T1000 (cell line): ENCODE results near the gene RAD23A.
"Not testable (repeated sequence)": the region's sequence is repeated elsewhere in the genome, so short reads cannot be mapped to it uniquely, and the experiment has no call there.

Experiments
- DNase-seq: peaks from one replicate; lab custom pipeline; 2025; ENCODE audit warnings: mixed read lengths; lab: John Stamatoyannopoulos, UW

RAD23A gene

DNA sequence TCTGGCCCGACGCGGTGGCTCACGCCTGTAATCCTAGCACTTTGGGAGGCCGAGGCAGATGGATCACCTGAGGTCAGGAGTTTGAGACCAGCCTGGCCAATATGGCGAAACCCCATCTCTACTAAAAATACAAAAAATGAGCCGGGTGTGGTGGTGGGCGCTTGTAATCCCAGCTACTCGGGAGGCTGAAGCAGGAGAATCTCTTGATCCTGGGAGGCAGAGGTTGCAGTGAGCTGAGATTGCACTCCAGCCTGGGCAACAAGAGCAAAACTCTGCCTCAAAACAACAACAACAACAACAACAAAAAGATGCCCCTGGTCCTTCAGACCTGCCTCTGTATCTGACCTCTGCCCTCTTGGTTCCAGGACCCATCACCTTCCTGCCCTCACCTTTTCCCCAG lies 9.9 kb downstream of the RAD23A start:
- DNase-seq, result not testable (repeated sequence)

DNA sequence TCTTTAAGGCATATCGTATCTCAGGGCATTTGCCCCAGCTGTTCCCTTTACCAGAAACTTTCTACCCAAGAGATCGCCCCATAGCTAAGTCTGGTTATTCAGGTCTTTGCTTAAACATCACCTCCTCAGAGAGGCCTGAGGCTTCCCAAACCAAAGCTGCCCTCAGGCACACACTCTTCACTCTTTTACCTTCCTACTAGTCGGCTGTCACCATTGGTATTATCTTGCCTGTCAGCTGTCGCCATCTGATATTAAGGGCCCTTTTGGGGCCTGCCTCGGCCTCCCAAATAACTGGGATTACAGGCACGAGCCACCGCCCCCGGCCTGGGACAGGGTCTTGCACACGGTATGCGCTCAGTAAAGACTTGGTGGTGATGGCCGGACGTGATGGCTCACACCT lies 10.3 kb downstream of the RAD23A start:
- DNase-seq, result no peak

DNA sequence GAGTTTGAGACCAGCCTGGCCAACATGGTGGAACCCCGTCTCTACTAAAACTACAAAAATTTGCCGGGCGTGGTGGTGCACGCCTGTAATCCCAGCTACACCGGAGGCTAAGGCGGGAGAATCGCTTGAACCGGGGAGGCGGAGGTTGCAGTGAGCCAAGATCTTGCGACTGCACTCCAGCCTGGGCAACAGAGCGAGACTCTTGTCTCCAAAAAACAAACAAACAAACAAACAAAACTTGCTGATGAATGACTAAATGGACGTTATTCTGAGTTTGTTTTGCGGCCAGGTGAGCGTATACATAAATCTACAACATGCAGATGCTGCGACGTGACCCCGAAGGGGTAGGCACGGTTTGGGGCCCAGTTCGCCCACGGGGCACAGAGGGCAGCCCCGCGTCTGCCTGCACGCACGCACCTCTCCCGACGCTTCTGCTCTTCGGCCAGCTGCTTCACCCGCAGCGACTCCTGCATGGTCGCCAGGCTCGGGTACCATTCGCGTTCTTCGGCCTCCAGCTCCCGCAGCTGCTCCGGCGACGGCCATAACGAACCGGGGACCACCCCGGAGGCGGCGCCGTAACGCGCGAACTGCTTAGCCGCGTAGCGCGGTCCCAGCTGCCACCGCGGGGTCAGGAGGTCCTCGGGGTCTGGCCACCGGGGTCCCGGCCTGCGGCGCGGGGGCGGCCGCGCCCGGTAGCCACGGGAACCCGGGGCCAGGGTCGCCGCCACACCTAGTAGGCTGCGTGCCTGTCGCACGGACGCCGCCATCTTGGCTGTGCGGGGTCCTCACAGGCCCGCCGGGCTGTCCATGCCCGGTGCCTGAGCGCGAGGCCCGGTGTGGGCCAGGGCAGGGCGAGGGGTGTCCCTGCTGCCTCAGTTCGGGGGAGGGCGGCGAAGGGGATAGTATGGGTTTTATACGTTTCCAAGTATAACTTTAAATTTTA lies 11.1 kb downstream of the RAD23A start, which contains the start of gene GADD45GIP1:
Gene GADD45GIP1 (minus strand): TSS at position 778 of the 943 bp plus-strand sequence. CDS start 11 bp downstream, at position 767.
- DNase-seq, result peak; percentile 64

DNA sequence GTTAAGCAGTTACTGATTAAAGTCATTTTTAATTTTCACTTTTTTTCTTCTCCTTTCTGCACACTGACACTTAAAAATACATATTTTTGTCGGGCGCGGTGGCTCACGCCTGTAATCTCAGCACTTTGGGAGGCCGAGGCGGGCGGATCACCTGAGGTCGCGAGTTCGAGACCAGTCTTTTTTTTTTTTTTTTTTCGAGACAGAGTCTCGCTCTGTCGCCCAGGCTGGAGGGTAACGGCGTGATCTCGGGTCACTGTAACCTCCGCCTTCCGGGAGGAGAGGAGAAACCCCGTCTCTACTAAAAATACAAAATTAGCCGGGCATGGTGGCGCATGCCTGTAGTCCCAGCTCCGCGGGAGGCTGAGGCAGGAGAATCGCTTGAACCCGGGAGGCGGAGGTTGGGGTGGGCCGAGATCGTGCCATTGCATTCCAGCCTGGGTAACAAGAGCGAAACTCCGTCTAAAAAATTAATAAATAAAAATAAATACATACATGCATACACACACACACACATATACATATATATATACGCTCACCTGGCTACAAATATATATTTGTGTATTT lies 11.8 kb downstream of the RAD23A start:
- not testable (repeated sequence) for DNase-seq

DNA sequence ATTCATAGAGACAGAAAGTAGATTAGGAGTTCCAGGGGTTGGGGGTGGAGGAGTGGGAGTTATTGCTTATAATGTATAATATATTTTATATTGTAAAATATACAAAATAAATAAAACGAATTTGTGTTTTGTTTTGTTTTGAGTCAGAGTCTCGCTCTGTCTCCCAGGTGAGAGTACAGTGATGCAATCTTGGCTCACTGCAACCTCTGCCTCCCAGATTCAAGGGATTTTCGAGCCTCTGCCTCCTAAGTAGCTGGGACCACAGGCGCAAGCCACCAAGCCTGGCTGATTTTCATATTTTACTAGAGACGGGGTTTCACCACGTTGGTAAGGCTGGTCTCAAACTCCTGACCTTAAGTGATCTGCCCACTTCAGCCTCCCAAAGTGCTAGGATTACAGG lies 13.8 kb downstream of the RAD23A start:
- no peak for DNase-seq

DNA sequence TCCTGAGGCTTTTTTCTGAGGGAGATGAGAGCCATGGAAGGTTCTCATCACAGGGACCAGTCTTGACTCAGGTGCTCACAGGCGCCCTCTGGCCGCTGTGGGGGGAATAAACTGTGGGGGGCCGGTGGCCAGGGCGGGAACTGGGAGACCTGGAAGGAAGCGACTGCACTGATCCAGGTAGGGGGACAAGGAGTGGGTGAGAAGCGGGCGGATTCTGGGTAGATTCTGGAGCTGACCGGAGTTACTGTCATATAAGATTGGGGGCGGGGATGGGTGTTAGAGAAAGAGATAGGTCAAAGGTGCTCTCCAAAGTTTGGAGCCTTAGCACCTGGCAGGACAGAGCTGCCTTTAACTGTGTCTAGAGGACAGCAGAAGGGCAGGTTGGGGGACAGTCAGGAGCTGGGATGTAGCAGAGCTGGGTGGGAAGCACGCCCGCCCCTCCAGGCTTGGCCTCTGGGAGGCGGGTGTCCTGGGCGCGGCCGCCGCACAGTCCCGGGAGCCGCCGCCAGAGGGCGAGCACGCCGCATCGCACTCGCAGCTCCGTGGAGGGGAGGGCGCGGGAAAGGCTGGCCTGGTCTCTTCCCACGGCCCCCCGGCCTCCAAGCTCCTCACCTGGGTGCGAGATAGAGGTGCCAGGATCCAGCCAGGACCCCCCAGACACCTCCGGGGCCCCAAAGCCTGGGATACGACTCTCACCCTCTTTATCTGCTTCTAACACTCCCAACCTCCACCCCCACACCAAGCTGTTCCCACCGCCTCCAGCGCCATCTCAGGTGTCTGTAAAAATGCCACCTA lies 19.6 kb downstream of the RAD23A start:
- peak; percentile 67 for DNase-seq

DNA sequence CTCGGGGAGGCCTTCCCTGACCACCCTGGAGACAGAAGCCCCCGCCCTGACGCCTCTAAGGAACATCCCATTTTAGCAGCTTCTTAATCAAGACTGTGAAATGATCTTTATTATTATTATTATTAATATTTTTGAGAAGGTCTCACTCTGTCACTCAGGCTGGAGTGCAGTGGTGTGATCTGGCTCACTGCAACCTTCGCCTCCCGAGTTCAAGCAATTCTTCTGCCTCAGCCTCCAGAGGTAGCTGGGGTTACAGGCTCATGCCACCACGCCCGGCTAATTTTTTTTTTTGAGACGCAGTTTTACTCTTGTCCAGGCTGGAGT lies 20.1 kb downstream of the RAD23A start:
- no peak for DNase-seq

DNA sequence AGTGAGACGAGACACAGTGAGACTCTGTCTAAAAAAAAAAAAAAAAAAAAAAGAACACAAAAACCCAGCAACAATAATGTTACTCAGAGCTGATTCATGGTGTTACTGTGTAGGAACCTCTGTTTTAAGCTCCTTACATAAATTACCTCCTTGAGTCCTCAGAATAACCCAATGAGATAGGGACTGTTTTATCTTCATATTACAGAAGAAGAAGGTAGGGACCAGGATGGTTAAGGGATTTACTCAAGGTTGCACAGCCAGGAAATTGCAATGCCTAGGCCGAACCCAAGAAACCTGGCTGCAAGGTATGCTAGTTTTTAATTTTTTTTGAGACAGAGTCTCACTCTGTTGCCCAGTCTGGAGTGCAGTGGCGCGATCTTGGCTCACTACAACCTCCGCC lies 22.2 kb downstream of the RAD23A start:
- DNase-seq, result no peak

DNA sequence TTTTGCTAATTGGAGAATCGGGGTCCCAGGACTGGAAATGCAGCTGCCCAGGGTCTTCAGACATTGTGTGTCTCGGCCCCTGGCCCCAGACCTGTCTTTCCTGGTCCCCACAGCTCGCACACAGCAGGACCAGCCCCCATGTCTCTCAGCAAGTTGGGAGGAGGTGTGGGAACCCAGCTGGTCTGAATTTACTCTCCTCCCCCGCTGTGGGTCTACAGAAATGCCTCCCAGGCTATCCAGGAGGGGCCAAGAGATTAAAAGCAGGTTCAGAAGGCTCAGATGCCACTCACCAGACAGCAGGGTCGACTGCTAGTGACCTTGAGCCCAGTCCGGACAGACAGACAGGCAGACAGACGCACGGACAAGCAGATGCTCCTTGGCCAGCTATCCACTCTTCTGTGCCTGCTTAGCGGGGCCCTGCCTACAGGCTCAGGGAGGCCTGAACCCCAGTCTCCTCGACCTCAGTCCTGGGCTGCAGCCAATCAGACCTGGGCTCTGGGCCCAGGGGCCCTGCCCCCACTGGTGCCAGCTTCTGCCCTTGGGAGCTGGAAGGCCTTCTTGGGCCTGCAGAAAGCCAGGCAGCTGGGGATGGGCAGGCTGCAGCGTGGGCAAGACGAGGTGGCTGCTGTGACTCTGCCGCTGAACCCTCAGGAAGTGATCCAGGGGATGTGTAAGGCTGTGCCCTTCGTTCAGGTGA lies 23.8 kb downstream of the RAD23A start, which contains the start of gene DAND5:
Gene DAND5 (plus strand): TSS at position 285 of the 697 bp plus-strand sequence. CDS start 85 bp downstream, at position 370.
- no peak for DNase-seq

DNA sequence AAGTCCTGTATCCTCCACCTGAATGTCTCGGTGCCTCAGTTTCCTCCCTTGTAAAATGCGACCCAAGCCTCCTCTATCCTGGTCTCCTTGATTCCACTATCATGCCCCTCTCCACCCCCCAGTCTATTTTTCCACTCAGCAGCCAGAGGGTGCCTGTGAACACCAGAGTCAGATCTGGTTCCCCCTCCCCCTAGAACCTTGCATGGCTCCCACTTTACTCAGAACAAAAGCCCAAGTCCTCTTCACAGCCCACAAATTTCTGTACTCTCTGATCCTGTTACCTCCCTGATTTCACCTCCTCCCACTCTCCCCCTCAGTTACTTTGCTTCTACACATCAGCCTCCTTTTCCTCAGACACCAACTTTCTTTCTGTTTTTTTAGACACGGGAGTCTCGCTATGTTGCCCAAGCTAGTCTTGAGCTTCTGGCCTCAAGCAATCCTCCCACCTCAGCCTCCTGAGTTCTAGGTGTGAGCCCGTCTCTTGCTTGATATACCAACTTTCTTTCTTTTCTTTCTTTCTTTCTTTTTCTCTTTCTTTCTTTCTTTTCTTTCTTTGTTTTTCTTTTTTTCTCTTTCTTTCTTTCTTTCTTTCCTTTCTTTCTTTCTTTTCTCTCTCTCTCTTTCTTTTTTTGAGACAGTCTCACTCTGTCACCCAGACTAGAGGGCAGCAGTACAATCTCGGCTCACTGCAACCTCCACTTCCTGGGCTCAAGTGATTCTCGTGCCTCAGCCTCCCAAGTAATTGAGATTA lies 24.6 kb downstream of the RAD23A start:
- no peak for DNase-seq

DNA sequence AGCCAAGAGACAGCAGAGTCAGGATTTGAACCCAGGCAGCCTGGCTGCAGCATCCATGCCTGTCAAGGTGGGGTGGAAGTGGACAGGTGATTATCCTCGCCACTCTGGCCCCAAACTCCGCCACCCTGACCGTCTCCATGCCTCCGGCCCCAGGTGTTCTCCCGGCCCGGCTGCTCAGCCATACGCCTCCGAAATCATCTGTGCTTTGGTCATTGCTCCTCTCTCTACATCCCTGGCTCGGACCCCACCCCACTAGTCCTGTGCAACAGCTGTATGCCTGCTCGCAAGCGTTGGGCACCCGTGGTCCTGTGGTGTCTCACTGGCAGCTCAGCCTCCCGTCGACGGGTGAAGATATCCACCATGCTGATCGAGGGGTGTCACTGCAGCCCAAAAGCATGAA lies 27.6 kb downstream of the RAD23A start:
- no peak for DNase-seq

DNA sequence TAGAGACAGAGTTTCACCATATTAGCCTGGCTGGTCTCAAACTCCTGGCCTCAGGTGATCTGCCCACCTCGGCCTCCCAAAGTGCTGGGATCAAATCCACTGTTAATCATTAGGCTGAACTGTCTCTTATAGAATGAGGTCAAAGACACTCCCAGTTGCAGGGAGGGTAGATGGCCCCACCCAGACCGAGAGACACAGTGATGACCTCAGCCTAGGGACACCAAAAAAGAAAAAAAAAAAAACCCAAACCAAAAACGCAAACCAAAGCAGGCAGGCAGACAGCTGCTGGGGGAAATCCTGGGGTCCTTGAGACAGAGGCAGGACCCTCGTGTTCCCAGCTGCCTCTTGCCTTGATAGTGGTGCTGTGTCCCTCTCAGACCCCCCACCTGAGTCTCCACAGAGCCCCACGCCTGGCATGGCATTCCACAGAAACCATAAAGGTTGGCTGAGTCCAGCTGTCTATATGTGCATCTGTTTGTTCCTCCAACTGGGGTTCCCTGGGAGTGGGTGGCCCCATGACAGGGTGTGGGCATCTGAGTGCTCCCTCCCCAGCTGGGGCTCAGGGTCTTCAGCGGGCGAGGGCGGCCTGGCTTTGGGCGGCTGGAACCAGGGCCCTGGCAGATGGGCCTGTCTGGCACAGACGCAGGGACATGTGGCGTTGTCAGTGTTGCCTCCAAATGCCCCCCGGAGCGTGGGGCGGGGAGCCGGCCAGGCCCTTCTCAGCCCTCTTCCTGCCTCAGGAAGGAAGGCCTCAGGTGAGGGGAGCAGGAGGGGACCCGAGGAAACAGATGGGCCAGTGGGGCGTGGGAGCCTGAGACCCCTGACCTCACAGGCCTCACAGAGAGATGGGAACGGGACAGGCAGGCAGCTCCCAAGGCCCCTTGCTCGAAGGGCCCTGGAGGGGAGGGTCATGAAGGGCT lies 28.9 kb downstream of the RAD23A start:
- no peak for DNase-seq

DNA sequence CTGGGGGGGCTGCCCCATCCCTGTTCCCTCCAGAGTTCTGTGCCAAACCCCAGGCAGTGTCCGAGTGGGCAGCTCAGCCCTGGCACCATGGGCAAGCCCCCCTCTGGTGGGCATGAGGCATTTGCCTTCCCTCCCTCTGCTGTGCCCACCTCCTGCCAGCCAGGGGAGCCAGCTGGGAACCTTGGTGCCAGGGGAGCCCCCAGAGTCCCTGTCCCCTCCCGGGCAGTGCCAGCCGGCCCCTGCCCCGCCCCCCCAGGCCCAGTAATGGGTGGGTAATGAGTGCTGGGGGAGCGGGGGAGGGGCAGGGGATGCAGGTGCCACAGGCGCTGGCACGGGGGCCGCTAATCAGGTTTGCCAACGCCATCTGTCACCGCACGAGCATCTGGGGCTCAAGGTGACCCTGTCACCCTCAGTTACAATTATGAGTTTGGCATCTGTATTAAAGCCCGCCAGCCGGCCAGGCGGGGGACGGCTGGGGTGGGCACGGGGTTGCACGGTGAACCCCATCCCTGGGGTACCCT lies 29.6 kb downstream of the RAD23A start:
- no peak for DNase-seq

DNA sequence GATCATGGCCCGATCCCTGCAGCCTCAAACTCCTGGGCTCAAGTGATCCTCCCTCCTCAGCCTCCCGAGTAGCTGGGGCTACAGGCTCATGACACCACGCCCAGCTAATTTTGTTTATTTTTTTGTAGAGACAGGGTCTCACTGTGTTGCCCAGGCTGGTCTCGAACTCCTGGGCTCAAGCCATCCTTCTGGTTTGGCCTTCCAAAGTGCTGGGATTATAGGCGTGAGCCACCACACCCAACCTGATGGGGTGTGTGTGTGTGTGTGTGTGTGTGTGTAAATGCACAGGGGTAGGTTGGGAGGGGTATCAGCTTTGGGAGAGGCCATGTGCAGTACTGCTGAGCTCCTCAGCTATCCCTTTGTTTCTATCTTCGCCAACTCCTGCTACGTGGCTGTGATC lies 30.4 kb downstream of the RAD23A start:
- DNase-seq, result not testable (repeated sequence)

DNA sequence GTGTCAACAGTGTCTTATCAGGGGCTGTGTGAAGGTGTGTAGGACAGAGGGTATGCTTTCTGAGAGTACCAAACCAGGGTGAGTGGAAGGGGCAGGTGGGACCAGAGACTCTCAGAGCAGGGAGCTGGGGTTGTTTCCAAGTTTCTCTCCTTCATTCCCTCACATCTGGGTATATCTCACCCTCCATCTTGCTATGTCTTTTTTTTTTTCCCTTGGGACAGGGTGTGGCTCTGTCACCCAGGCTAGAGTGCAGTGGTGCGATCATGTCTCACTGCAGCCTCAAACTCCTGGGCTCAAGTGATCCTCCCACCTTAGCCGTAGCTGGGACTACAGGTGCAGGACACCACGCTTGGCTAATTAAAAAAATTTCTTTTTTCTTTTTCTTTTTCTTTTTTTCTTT lies 34.3 kb downstream of the RAD23A start:
- no peak for DNase-seq

DNA sequence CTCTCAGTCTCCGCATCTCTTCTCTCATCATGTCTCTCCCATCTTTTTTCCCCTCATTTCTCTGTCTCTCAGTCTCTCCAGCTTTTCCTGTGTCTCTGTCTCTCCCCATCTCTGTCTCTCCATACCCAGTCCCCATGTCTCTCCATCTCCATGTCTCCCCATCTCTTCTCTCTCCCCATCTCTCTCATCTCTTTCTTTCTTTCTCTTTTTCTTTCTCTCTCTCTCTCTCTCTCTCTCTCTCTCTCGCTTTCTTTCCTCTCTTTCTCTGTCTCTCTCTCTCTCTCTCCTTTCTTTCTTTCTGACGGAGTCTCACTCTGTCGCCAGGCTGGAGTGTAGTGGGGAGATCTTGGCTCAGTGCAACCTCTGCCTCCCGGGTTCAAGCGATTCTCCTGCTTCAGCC lies 37.0 kb downstream of the RAD23A start:
- DNase-seq, result no peak

DNA sequence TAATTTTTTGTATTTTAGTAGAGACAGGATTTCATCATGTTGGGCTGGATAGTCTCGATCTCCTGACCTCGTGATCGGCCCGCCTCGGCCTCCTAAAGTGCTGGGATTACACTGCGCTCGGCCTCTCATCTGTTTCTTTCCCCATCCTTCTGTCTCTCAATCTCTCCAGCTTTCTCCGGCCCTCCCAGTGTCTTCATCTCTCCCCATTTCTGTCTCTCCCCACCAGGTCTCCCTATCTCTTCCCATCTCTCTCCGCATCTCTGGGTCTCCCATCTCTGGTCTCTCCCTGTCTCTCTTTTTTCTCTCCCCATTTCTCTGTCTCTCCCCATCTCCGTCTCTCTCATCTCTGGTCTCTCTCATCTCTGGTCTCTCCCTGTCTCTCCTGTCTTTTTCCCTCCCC lies 37.4 kb downstream of the RAD23A start:
- DNase-seq, result no peak

DNA sequence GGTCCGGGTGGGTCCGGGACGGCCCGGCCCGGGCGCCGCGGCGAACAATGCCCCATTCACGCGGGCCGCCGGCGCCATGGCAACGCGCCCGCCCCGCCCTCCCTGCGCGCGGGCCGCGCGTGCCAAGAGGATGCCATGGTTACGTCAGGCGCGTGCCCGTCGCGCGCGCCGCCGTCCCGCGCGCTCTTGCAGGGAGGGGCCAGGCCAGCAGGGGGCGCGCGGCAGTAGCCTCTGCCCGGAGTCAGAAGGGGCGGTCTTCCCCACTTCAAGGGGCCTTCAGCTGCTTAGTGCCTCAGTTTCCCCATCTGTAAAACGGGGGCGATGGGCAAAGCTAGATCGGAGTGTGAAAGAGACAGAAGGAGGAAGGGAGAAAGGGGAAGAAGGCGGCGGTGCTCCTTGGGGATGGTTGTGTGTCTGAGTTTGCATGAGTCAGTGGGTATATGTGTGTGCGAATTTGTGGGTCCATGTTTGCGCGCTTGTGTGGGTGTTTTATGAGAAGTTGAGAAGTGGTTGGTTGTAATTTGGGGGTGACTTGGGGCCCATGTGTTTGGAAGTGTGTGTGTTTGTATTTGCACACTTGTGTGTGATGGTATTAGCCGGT lies 38.0 kb downstream of the RAD23A start:
- peak; percentile 75 for DNase-seq

DNA sequence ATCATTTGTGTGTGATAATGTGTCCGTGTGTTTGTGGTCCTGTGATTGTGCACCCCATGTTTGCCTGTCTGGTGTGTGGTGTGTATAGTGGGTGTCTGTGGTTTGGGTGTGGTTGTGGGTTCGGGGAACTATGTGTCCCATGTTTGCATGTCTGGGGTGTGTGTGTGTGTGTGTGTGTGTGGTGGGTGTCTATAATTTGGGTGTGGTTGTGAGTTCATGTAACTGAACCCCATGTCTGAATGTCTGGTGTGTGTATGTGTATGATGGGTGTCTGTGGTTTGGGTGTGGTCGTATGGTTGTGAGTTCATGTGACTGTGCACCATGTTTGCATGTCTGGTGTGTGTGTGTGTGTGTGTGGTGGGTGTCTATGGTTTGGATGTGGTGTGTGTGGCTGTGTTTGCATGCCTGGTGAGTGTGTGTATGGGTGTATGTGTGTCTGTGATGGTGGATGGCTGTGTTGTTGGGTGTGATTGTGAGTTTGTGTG lies 38.5 kb downstream of the RAD23A start:
- DNase-seq, result no peak
